GM21360 (cell line): ENCODE data around the gene RYR2.

ENCODE experiments used
- ATAC-seq: cut with Tn5 transposase; IDR thresholded peaks from one replicate; pipeline ENCODE4 v1.9.1; 2021; ENCODE audit warnings: mild to moderate bottlenecking, moderate library complexity; ENCODE audit not compliant: unreplicated experiment

The RYR2 gene

DNA sequence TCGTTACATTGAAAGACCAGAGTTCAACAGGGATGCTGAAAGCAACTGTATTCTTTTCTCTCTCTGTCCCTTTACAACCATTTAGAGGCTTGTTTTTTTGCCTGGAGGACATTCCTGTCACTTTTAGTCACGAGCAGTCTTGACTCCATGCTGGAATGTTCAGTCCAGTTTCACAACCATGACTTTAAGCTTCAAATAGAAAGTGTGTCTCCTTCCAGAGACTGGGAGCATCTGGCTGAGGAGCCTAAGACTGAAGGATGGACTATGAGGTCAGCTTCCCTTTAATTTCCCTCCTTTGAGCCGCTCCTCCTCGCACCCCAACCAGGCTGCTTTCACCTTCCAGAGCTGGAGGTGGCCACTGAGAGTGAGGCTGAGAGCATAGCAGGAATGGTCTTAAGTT, 10.5 kb upstream of the RYR2 start:
- ATAC-seq = no peak

DNA sequence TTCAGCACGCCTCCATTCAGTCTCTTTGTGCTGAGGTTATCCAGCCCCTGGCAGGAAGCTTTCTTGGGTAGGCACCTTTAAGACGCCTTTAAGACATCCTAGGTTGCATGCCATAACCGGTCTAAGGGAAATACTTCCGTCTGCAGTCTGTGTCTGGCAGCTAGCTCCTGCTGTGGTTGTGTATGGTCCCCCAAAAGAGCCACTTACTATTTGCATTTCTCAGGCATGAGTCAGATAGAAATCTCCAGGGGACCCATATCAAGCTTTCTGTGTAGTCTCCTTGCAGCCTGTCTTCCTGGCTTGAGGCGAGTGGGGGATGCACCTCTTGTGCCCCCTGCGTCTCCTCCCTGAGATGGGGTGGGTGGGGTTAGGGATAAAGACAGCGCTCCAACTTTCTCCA, 10.0 kb upstream of the RYR2 start:
- ATAC-seq = peak; percentile 72

DNA sequence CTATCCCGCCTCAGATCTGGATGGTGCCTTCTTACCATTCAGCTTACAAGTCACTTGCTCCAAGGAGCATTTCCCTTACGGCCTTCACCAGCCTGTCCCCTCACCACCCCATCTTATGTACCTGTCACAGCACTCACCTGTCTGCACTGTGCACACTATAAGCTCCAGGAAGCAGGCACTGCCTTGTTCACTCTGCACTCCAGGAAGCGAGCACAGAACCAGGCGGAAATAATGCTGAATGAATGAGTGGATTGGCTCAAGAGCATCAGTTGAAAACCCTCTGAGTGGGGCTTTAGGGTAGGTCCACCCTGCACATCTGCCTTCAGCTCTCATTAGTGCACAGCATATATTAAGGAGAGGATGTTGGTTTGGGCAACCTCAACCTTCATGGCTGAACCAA, 8.9 kb upstream of the RYR2 start:
- ATAC-seq = no peak

DNA sequence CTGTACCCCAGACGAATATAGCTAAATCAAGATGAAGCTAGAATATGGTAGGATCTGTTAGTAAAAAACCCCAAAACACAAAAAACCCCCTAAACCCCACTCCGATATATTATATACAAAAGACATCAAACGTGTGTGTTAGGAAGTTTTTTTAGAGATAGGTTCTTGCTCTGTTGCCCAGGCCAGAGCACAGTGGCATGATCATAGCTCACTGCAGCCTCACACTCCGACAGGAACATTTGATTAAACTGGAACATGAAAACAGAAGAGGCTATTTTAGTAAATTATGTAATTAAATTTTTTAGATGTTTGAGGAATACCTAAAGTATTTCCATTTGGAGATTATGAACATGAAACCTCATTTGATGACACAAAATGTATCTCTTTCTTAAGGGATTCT, 8.2 kb upstream of the RYR2 start:
- ATAC-seq = no peak

DNA sequence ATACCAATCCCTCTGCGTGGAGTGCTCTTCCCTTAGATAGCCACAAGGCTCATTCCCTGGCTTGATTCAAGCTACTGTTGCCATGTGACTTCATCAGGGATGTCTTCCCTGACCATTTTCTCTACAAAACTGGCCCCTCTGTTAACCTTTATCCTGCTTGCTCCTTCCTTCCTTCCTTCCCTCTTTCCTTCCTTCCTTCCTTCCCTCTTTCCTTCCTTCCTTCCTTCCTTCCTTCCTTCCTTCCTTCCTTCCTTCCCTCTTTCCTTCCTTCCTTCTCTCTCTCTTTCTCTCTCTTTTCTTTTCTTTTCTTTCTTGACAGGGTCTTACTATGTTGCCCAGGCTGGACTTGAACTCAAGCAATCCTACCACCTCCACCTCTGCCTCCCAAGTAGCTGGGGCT, 6.2 kb upstream of the RYR2 start:
- ATAC-seq = no peak

DNA sequence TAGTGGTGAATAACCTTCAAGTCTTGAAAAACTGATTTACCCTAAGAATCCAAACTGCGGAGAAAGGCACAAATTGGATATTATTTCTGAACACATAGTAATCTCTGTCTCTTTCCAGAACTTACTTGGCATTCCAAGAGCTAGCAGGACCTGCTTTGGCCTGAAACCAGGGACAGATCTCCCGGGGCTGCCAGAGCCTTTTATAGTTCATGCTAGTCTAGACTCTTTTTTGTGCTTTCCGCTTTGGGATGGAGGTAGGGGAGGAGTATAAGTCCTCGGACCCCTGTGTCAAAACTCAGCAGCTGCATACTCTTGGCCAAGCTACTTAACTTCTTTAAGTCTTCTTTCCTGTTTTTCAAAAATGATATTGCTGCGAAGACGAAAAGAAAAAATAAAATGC, 3.8 kb upstream of the RYR2 start:
- ATAC-seq = no peak

DNA sequence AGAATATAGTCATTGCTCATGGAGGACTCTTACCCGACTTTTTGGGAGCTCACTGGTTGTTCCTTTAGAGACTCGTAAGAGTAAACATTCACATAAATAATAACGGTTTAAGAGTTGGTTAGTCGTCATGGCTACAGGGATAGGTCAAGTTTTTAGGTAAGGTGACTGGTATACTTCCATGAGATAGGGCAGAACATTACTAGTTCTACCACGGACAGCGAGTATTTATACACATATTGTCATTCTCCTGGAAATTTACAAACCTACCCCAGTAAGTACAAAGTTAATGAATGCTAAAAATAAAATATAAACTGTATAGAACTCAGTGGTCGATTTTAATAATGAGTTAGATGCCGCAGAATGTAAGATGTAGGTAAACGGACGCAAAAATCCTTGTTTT, 1.2 kb upstream of the RYR2 start:
- ATAC-seq = no peak

DNA sequence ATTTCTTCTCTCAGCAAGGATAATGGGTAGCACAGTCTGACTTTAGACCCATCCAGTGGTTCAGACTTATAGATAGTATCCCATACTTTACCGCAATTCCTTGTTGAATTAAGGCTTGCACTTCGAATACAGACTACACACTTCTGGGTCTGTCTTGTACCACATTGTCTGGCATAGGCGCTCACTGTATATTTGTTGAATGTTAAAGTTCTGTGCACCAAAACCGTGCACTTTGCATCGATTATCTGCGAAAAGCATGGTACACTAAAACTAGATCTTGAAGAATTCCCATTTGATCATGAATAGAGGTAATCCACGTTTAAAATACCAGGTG, 556 bp upstream of the RYR2 start:
- no peak for ATAC-seq

DNA sequence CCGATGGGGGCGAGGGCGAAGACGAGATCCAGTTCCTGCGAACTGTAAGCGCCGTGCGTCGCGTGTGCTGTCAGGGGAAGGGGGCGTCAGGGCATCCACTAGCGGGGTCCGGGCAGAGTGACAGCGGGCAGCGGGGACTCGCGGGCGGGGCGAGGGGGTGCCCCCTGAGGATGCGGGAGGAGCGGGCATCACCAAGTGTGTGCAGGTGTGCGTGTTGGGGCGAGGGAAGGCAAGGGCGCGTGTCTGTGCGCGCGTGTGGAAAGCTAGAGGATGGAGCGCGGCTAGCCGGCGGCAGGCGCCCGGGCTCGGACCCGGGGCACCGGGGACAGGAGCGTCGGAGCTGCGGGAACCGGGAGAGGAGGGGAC, 525 bp downstream of the RYR2 start:
- no peak for ATAC-seq

DNA sequence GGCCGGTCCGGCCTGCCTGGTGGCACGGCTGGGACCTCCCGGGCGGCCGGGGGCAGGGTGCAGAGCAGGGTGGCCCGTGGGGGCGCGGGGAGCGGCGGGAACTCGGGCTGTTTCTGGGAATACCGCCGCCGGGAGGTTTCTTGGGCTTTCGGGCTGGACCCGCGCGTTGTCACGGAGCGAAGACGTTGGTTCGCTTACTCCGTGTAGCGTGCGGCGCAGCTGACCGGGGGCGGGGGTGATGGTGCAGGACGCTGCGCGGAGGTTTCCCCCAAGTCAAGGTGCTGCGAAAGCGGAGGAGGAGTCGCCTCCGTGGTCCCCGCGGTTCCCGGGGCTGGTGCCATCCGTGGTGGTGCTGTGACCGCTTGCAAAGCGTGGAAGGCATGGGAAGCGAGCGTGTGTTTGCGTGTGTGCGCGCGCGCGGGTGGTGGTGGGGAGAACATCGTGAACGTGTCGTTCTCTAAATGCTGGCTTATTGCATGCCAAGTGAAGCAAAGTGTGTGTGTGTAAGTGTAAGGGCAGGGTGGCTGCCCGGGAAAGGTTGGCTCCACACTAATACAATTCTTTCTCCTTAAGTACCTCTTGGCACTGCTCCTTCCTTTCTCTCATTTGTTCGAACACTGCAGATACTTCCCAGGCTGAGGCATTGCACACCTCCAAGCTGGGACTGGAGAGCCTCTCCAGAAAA, 1.1 kb downstream of the RYR2 start:
- no peak for ATAC-seq

DNA sequence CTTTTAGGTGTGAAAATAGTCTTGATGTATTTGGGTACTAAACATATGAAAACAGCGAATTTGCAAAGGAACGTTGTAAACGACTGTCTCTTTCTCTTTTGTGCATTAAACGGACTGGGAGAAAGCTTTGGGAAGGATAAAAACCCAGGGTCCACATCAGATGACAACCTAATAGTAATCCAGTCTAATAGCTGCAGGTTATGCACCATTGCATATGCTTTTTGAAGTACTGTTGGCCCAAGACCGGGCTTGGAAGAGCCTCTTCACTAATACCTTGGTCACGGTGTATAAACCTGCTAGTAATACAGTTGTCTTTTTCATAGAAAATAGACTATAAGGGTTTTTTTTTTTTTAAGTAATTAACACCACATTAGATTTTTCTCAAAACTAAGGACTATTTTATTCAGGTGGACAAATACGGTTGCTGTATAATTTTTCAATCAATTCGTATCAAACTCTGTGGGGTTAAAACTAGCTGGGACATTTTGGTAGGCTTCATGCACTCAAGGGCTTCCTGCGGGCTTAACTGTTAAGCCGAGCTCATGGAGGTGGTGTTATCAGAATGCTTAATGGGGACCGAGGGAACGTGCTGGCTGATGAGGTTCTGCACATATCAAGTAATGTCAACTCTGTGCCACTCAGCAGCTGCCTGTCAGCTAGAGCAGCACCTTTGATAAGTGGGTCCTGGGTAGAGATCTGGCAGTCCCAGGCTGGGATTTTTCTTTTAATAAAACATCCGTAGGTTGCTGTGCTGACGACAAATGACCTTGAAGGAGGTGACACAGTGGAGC, 2.1 kb downstream of the RYR2 start:
- ATAC-seq = no peak

DNA sequence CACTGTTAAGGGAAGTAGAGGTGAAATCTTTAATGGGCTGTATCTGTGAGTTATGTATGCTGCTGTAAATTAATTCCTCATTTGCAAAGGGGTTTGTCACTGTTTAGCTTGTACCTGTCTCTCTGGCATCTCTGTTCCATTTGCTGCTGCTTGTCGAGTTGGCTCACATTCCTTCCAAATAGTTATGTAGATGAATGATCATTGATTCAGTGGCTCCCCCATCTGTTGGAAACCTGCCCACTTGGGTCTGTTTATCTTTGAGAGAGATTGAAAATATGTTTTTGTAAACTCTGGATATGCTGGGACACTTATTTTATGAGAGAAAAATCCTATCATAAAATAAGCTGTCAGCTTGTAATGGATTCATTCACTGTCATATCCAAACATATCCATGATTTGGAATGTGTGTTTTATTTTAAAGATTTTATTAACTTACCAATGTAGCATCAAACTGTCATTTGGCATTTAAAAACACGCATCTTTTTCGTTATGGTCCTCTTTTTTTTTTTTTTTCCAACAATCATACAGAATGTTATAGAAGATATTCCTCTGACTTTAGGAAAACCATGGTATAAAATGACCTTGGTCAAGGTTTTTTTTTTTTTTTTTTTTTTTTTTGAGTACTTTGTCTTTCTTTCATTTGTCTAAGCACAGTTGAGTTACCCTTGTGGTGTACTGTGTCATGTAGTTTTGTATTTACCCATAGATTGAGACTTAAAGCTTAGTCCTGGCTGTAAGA, 3.5 kb downstream of the RYR2 start:
- no peak for ATAC-seq

DNA sequence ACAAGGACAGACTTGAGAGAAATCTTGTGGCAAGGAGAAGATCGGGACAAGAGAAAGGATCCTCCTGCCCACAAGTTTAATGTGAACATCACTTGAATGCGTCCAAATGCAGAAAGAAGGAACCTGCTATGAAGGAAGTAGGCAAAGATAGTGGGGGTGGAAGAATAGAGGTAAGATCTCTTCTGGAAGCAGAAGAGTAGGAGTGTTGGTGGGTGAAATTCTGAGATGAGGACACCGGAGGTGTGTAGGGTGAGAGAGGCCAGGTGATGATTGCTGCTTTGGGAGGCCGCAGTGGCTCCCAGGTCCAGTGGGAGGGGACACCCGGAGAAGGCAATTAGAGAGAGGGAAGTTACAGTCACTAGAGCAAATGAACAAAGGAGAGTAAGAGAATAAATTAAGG, 6.8 kb downstream of the RYR2 start:
- no peak for ATAC-seq

DNA sequence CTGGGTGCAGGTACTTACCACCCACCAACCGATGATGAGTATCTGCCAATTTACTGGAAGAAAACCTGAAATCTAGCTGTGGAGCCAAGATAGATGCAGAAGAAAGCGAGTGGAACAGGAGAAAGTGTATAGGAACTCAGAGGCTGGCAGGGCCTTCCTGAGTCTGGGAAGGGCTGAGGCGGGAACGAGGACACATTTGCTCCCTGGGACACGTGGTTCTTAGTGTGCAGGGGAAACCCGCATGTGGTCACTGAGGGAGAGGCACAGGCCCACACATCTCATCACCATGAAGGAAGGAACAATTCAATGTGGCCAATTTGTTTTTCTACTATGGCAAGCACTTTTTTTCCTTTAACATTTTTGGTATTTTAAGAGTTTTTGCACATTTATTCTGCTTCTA, 8.2 kb downstream of the RYR2 start:
- no peak for ATAC-seq

DNA sequence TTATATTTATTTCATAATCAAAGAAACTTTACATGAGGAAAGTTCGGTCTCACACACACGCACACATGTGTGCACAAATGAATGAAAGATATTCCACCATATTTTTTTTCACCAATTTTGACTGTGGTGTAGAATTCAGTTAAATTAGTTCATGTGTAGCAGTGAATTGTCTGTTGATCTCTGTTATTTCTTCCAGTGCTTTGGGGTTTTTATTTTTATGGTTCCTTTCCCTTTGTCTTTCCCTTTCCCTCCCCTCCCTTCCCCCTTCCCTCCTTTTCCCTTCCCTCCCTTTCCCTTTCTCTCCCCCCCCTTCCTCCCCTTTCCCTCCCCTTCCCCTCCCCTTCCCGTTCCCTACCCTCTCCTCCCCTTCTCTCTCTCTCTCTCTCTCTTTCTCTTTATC, 8.9 kb downstream of the RYR2 start:
- no peak for ATAC-seq

DNA sequence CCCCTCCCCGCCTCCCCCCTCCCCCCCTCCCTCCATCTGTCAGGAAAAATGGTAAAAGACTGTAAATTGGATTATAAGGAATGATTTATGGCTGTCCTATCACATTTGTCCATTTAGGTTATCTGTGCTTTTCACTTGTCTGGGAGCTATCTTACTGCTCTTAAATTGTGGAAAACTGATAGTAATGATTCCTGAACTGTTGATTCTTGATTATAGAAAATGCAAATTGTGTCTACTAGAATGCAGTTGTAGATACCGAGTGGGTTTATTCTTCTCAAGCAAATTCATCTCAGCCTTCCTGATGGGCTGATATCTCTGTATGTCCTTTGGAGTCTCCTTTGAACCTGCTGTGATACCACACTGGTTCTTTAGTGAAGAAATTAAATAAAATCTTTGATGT, 12.3 kb downstream of the RYR2 start:
- no peak for ATAC-seq

DNA sequence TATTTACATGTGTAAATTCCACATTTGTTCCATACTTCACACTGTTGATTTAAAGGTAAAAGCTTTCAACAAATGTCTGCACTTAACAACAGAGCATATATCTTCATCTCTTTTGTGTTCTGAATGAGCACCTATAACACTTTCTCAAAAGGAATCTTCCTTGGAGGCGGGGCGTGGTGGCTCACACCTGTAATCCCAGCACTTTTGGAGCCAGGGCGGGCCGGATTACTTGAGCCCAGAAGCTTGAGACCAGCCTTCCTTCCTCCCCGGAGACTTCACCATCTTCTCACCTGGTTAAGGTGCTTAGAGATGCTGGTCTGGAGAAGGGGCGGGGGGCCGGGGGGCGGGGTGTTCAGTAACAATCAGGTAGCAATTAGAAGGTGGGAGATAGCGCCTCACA, 16.5 kb downstream of the RYR2 start:
- ATAC-seq = no peak

DNA sequence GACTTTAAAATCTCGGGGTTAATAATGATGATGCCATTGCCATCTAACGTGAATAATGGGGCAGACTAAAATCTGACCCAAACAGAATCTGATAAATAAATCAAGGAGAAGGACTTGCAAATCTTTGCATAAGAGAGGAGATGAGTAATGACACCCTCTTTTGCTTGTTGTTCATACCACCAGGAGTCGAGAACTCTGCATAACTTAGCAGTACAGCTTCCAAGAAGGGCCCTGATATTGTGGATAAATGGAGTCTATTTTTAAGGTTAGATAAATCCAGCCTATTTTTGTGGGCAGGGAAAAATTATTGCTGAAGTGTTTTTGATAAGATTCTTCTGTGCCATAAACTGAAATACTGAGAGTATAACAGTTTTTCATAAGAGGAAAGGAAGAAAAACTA, 17.3 kb downstream of the RYR2 start:
- no peak for ATAC-seq

DNA sequence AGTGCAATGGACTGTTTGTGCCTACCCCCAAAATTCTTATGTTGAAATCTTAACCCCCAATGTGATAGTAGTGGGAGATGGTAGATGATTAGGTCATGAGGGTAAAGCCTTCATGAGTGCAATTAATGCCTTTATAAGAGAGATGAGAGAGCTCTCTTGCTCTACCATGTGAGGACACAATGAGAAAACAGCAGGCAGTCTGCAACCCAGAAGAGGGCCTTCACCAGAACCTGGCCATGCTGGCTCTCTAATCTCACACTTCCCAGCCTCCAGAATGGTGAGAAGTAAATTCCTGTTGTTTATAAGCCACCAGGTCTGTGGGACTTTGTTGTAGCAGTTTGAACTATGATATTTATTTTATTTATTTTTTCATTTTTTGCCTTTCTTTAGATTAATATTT, 21.0 kb downstream of the RYR2 start:
- no peak for ATAC-seq

DNA sequence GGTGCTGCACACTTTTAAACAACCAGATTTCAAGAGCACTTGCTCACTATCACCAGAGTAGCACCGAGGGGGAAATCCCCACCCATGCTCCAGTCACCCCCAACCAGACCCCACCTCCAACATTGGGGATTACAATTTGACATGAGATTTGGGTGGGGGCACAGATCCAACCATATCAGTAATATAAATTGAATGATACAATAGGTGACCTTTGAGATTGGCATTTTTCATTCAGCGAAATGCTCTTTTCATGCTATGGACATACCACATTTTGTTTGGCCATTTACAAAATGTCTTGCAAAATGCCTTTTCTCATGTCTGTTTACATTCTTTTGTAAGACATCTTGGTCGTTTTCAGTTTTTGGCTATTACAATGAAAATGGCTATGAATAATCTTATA, 23.9 kb downstream of the RYR2 start:
- ATAC-seq = no peak

DNA sequence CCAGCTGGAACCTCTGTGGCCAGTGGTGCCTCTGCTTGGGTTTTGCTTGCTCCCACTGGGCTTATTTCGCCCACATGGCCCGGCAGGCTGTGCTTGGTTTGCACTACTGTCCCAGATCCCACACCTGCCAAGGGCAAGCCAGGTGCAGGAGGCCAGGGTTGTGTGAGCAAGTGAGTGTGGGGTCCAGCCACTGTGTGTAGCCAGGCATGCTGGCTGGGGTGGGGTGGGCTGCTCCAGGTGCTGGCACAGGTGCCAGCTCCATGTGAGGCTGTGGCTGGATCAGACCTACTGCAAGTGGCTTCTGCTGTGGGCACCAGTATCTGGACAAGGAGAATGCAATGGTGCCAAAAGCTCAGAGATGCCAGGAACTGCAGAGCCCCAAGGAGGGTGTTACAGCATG, 28.5 kb downstream of the RYR2 start:
- ATAC-seq = no peak

DNA sequence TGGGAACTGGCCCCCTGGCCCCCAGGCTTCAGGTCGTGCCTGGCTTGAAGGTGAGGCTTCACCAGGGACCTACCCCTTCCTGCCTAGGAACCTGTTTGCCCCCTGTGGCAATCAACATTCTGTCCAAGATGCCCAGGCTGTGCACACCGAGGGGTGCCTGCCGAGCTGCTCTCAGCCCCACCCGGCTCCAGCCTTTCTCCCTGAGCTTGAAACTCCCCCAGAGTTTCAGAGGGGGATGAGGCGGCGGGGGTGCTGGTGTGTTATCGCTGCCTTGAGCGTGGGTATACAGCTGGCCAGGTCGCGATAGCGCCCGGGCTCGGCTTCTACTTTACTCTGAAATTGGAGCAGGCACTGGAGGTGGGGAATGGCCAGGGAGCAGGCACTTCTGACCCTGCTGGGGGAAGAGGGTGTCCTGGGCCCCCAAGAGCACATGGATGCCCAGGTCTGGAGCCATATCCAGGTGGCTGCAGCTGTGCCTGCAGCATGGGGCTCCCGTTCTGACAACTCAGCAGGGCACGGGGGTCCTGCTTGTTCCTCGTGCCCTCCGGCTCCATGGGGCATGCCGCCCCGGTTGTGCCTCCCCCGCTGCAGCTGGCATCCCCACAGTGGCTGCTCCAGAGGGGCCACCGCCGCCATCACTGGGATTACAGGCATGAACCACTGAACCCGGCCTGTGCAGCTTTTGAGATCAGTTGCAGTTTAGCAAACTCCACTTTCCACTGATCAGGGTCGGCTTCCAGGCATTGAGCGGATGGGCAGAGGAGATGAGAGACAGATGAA, 29.8 kb downstream of the RYR2 start:
- no peak for ATAC-seq
